Neural cell (in vitro differentiated cells): ENCODE measurements around the gene CDH4. TPM values are rescaled to one million over a fixed set of nuclear protein-coding genes. Genes with fewer than 3 reads are reported as not detected.

Experiments used
- H2AFZ ChIP-seq: fragments of 200-600, 300-800 bp; sonication (generic), shearing (Covaris generic); 2 replicates; pipeline ENCODE4 v1.6.0; 2014; ENCODE audit warnings: low read depth, mild to moderate bottlenecking, antibody characterized with exemption, low read length, moderate library complexity
- H3F3A ChIP-seq: fragments of 200-600 bp; shearing (Covaris generic); 2 replicates; pipeline ENCODE4 v1.6.1; 2016; ENCODE audit warnings: mild to moderate bottlenecking, moderate library complexity, mixed read lengths, antibody characterized with exemption, low read length; ENCODE audit not compliant: insufficient read depth, poor library complexity, severe bottlenecking
- H3K27ac ChIP-seq: fragments of 200-600, 300-800 bp; sonication (generic), shearing (Covaris generic); 2 replicates; pipeline ENCODE4 v1.5.1; 2014; ENCODE audit warnings: mild to moderate bottlenecking, low read length, moderate library complexity
- H3K27me3 ChIP-seq: fragments of 300-800, 200-600 bp; sonication (generic), shearing (Covaris generic); 2 replicates; pipeline ENCODE4 v1.6.0; 2014; ENCODE audit warnings: mild to moderate bottlenecking, low read depth, low read length, moderate library complexity; ENCODE audit not compliant: insufficient read depth
- H3K36me3 ChIP-seq: fragments of 300-800, 200-600 bp; sonication (generic), shearing (Covaris generic); 2 replicates; pipeline ENCODE4 v1.5.1; 2014; ENCODE audit warnings: mild to moderate bottlenecking, antibody characterized with exemption, low read length, moderate library complexity; ENCODE audit not compliant: insufficient read depth
- H3K4me2 ChIP-seq: fragments of 300-800, 200-600 bp; sonication (generic), shearing (Covaris generic); 2 replicates; pipeline ENCODE4 v1.6.0; 2014; ENCODE audit warnings: mild to moderate bottlenecking, low read length
- H3K4me3 ChIP-seq: fragments of 300-800, 200-600 bp; sonication (generic), shearing (Covaris generic); 2 replicates; pipeline ENCODE4 v1.5.1; 2014; ENCODE audit warnings: mild to moderate bottlenecking, low read length, moderate library complexity
- H3K79me2 ChIP-seq: fragments of 200-600 bp; shearing (Covaris generic); replicated peaks from 2 replicates; pipeline ENCODE4 v1.6.0; 2014; ENCODE audit warnings: mild to moderate bottlenecking, low read length, moderate library complexity; ENCODE audit not compliant: insufficient read depth
- H3K9ac ChIP-seq: fragments of 300-800, 200-600 bp; sonication (generic), shearing (Covaris generic); 2 replicates; pipeline ENCODE4 v1.6.1; 2016; ENCODE audit warnings: mild to moderate bottlenecking, low read length, mixed read lengths
- H3K9me2 ChIP-seq: fragments of 200-600 bp; shearing (Covaris generic); 2 replicates; pipeline ENCODE4 v1.6.1; 2016; ENCODE audit warnings: mild to moderate bottlenecking, low read length, mixed read lengths; ENCODE audit not compliant: insufficient read depth
- H3K9me3 ChIP-seq: fragments of 200-600, 300-800 bp; sonication (generic), shearing (Covaris generic); 2 replicates; pipeline ENCODE4 v1.6.1; 2016; ENCODE audit warnings: mild to moderate bottlenecking, mixed run types, low read length, moderate library complexity, mixed read lengths
- H4K20me1 ChIP-seq: fragments of 200-600 bp; shearing (Covaris generic); 2 replicates; pipeline ENCODE4 v1.6.1; 2016; ENCODE audit warnings: mild to moderate bottlenecking, mixed run types; ENCODE audit not compliant: insufficient read depth
- CTCF ChIP-seq: fragments of 450-650 bp; IDR thresholded peaks from 2 replicates; pipeline ENCODE4 v1.5.1; 2014; ENCODE audit warnings: antibody characterized with exemption, mild to moderate bottlenecking, moderate library complexity; ENCODE audit not compliant: poor library complexity, severe bottlenecking
- EP300 ChIP-seq: fragments of 450-650 bp; conservative IDR thresholded peaks from 2 replicates; pipeline ENCODE4 v1.6.1; 2014; ENCODE audit warnings: antibody characterized with exemption, mild to moderate bottlenecking, moderate library complexity; ENCODE audit not compliant: poor library complexity, severe bottlenecking
- EZH2 ChIP-seq: fragments of 200-600, 300-800 bp; shearing (Covaris generic), sonication (generic); IDR thresholded peaks from 2 replicates; pipeline ENCODE4 v1.6.1; 2014; ENCODE audit warnings: antibody characterized with exemption, low read length, borderline replicate concordance, mild to moderate bottlenecking; ENCODE audit not compliant: insufficient read depth, poor library complexity, severe bottlenecking
- MXI1 ChIP-seq: fragments of 450-650 bp; conservative IDR thresholded peaks from 2 replicates; pipeline ENCODE4 v1.6.1; 2014; ENCODE audit warnings: antibody characterized with exemption, mild to moderate bottlenecking; ENCODE audit not compliant: poor library complexity, severe bottlenecking
- POLR2AphosphoS5 ChIP-seq: IDR thresholded peaks from 2 replicates; pipeline ENCODE4 v1.6.1; 2012
- RAD21 ChIP-seq: fragments of 450-650 bp; conservative IDR thresholded peaks from 2 replicates; pipeline ENCODE4 v1.6.1; 2014; ENCODE audit warnings: antibody characterized with exemption, mild to moderate bottlenecking, moderate library complexity
- REST ChIP-seq: IDR thresholded peaks from 2 replicates; pipeline ENCODE4 v1.6.1; 2012; ENCODE audit warnings: borderline replicate concordance
- SMC3 ChIP-seq: fragments of 450-650 bp; conservative IDR thresholded peaks from 2 replicates; pipeline ENCODE4 v1.6.1; 2014; ENCODE audit warnings: antibody characterized with exemption, mild to moderate bottlenecking, moderate library complexity; ENCODE audit not compliant: poor library complexity
- TAF1 ChIP-seq: IDR thresholded peaks from 2 replicates; pipeline ENCODE4 v1.6.1; 2012; ENCODE audit warnings: low read depth
- polyA plus RNA-seq: library from polyadenylated mRNA; depleted of rRNA; stranded (reverse); fragments of >200 nt; gene quantifications from 2 replicates; pipeline ENCODE4 v1.2.3, GENCODE V29; 2014

The CDH4 gene
- polyA plus RNA-seq, 1 donor from 2014 or later = 24.6 TPM

GRCh38 chr20:61593516-61593915 is 341.5 kb downstream of the CDH4 start:
- H2AFZ ChIP-seq = no peak overlapping the region
- no peaks in the 10 kb centered on the region for H3K36me3 ChIP-seq
- H4K20me1 ChIP-seq = no peaks in the 10 kb centered on the region
- H3K9me2 ChIP-seq = no peaks in the 10 kb centered on the region
- no peaks in the 10 kb centered on the region for H3K27me3 ChIP-seq
- no peaks in the 10 kb centered on the region for H3K79me2 ChIP-seq
- H3K4me2 ChIP-seq = no peak overlapping the region
- TF ChIP-seq CTCF (no peak), RAD21 (no peak), EZH2 (no peak), POLR2AphosphoS5 (no peak), SMC3 (no peak), EP300 (no peak), TAF1 (no peak), MXI1 (no peak), REST (no peak)
- H3K27ac ChIP-seq = no peak overlapping the region
- no peak overlapping the region for H3K9ac ChIP-seq
- peaks cover 12% of the 10 kb centered on the region for H3K9me3 ChIP-seq
- H3F3A ChIP-seq = no peaks in the 10 kb centered on the region
- no peak overlapping the region for H3K4me3 ChIP-seq

- Histone ChIP-seq H3K9me3 (peaks cover 12% of the 10 kb centered on the region), H2AFZ (no peak overlapping the region), H3K27ac (no peak overlapping the region), H3K79me2 (no peaks in the 10 kb centered on the region), H3K9ac (no peak overlapping the region), H3K36me3 (no peaks in the 10 kb centered on the region), H3K4me3 (no peak overlapping the region), H3K4me2 (no peak overlapping the region), H3F3A (no peaks in the 10 kb centered on the region), H3K9me2 (no peaks in the 10 kb centered on the region), H3K27me3 (no peaks in the 10 kb centered on the region), H4K20me1 (no peaks in the 10 kb centered on the region)
- no peak for TF ChIP-seq MXI1
- no peak for TF ChIP-seq EZH2
- TF ChIP-seq RAD21 = no peak
Observed at GRCh38 chr20:61594198-61594597, 342.1 kb downstream of the CDH4 start.

GRCh38 chr20:61595216-61595615 is 343.2 kb downstream of the CDH4 start:
- TF ChIP-seq SMC3 = no peak
- TF ChIP-seq MXI1 = no peak
- no peak for TF ChIP-seq RAD21
- TF ChIP-seq TAF1 = no peak
- no peaks in the 10 kb centered on the region for H3F3A ChIP-seq
- no peak overlapping the region for H3K9ac ChIP-seq
- H2AFZ ChIP-seq = no peak overlapping the region
- H3K9me3 ChIP-seq = peaks cover 12% of the 10 kb centered on the region
- no peaks in the 10 kb centered on the region for H3K36me3 ChIP-seq
- H3K79me2 ChIP-seq = no peaks in the 10 kb centered on the region
- no peaks in the 10 kb centered on the region for H4K20me1 ChIP-seq
- H3K4me2 ChIP-seq = no peak overlapping the region
- H3K27ac ChIP-seq = no peak overlapping the region
- no peaks in the 10 kb centered on the region for H3K27me3 ChIP-seq
- no peaks in the 10 kb centered on the region for H3K9me2 ChIP-seq
- no peak overlapping the region for H3K4me3 ChIP-seq
